H9 (cell line): ENCODE data around the gene MRPS11. TPM values are rescaled to one million over a fixed set of nuclear protein-coding genes. Genes with fewer than 3 reads are reported as not detected.

Source experiments
- DNase-seq: peaks from one replicate; pipeline ENCODE4 v3.0.0-alpha.2; 2017
- H2AFZ ChIP-seq: one replicate; pipeline ENCODE4 v1.6.1; 2013; ENCODE audit warnings: mild to moderate bottlenecking, low read length, control low read depth, moderate library complexity
- H2AK5ac ChIP-seq: 2 replicates; pipeline ENCODE4 v1.6.1; 2013; ENCODE audit warnings: low read length, control low read depth, mixed read lengths; ENCODE audit not compliant: insufficient read length
- H2BK120ac ChIP-seq: one replicate; pipeline ENCODE4 v1.6.1; 2013; ENCODE audit warnings: low read depth, mild to moderate bottlenecking, low read length, control low read depth, inconsistent platforms; ENCODE audit not compliant: poor library complexity, severe bottlenecking
- H2BK12ac ChIP-seq: 2 replicates; pipeline ENCODE4 v1.6.1; 2013; ENCODE audit warnings: low read length, control low read depth, mixed read lengths, low read depth; ENCODE audit not compliant: insufficient read length
- H2BK15ac ChIP-seq: 2 replicates; pipeline ENCODE4 v1.6.1; 2013; ENCODE audit warnings: low read depth, low read length, control low read depth
- H2BK20ac ChIP-seq: one replicate; pipeline ENCODE4 v1.6.1; 2013; ENCODE audit warnings: low read depth, mild to moderate bottlenecking, low read length, control low read depth, inconsistent platforms; ENCODE audit not compliant: poor library complexity, severe bottlenecking
- H2BK5ac ChIP-seq: 2 replicates; pipeline ENCODE4 v1.6.1; 2013; ENCODE audit warnings: low read length, control low read depth, mixed read lengths; ENCODE audit not compliant: insufficient read length
- H3K14ac ChIP-seq: 2 replicates; pipeline ENCODE4 v1.6.1; 2013; ENCODE audit warnings: low read length, control low read depth; ENCODE audit not compliant: insufficient read depth
- H3K18ac ChIP-seq: 2 replicates; pipeline ENCODE4 v1.6.1; 2013; ENCODE audit warnings: low read depth, mild to moderate bottlenecking, mixed read lengths, low read length, control low read depth; ENCODE audit not compliant: insufficient read length
- H3K23ac ChIP-seq: 2 replicates; pipeline ENCODE4 v1.6.1; 2013; ENCODE audit warnings: low read length, control low read depth, mixed read lengths, low read depth; ENCODE audit not compliant: insufficient read length
- H3K23me2 ChIP-seq: 2 replicates; pipeline ENCODE4 v1.6.1; 2013; ENCODE audit warnings: low read depth, mild to moderate bottlenecking, mixed read lengths, low read length, control low read depth; ENCODE audit not compliant: insufficient read length, poor library complexity, severe bottlenecking
- H3K27ac ChIP-seq: 2 replicates; pipeline ENCODE4 v1.5.1; 2013; ENCODE audit warnings: low read length, control low read depth, mixed read lengths, low read depth; ENCODE audit not compliant: insufficient read length
- H3K27me3 ChIP-seq: 2 replicates; pipeline ENCODE4 v1.6.1; 2013; ENCODE audit warnings: low read length, control low read depth, inconsistent platforms; ENCODE audit not compliant: insufficient read depth
- H3K4ac ChIP-seq: 2 replicates; pipeline ENCODE4 v1.6.1; 2013; ENCODE audit warnings: low read depth, mild to moderate bottlenecking, control low read depth, inconsistent platforms, low read length, moderate library complexity
- H3K4me1 ChIP-seq: 2 replicates; pipeline ENCODE4 v1.6.1; 2013; ENCODE audit warnings: low read length, control low read depth, inconsistent platforms; ENCODE audit not compliant: insufficient read depth
- H3K4me2 ChIP-seq: 2 replicates; pipeline ENCODE4 v1.6.1; 2013; ENCODE audit warnings: low read length, control low read depth, mixed read lengths; ENCODE audit not compliant: insufficient read length, insufficient read depth
- H3K56ac ChIP-seq: 2 replicates; pipeline ENCODE4 v1.6.1; 2013; ENCODE audit warnings: low read depth, mild to moderate bottlenecking, mixed read lengths, low read length, control low read depth; ENCODE audit not compliant: insufficient read length
- H3K79me1 ChIP-seq: 2 replicates; pipeline ENCODE4 v1.6.1; 2013; ENCODE audit warnings: low read depth, mild to moderate bottlenecking, moderate library complexity, low read length, control low read depth, inconsistent platforms; ENCODE audit not compliant: insufficient read depth, poor library complexity, severe bottlenecking
- H3K79me2 ChIP-seq: 2 replicates; pipeline ENCODE4 v1.6.1; 2013; ENCODE audit warnings: low read length, control low read depth, inconsistent platforms; ENCODE audit not compliant: insufficient read depth
- H3K9ac ChIP-seq: 2 replicates; pipeline ENCODE4 v1.6.1; 2013; ENCODE audit warnings: low read length, control low read depth, mixed read lengths; ENCODE audit not compliant: insufficient read length; ENCODE audit errors: extremely low read depth
- H3K9me3 ChIP-seq: one replicate; pipeline ENCODE4 v1.6.1; 2013; ENCODE audit warnings: low read depth, low read length, inconsistent platforms; ENCODE audit not compliant: control insufficient read depth
- H3T11ph ChIP-seq: one replicate; pipeline ENCODE4 v1.6.1; 2013; ENCODE audit warnings: mild to moderate bottlenecking, low read length, control low read depth, inconsistent platforms
- H4K20me1 ChIP-seq: one replicate; pipeline ENCODE4 v1.6.1; 2013; ENCODE audit not compliant: control insufficient read depth, insufficient read length, insufficient read depth
- H4K5ac ChIP-seq: 2 replicates; pipeline ENCODE4 v1.6.1; 2013; ENCODE audit warnings: low read depth, mild to moderate bottlenecking, mixed read lengths, low read length, control low read depth; ENCODE audit not compliant: insufficient read length
- H4K8ac ChIP-seq: replicated peaks from 2 replicates; pipeline ENCODE4 v1.6.1; 2013; ENCODE audit warnings: low read length, control low read depth, mixed read lengths, low read depth; ENCODE audit not compliant: insufficient read length
- H4K91ac ChIP-seq: 2 replicates; pipeline ENCODE4 v1.6.1; 2013; ENCODE audit warnings: low read depth, mild to moderate bottlenecking, moderate library complexity, mixed read lengths, low read length, control low read depth; ENCODE audit not compliant: insufficient read length
- H3K27ac Mint-ChIP-seq, 3 experiments: 2 replicates in 2 of 3; 3 replicates in 1 of 3; pipeline ENCODE4 v1.8.0; 2020 to 2021; ENCODE audit warnings: mixed read lengths in 3 of 3, mild to moderate bottlenecking in 1 of 3, moderate library complexity in 1 of 3
- H3K27me3 Mint-ChIP-seq: 2 replicates; pipeline ENCODE4 v1.8.0; 2021; ENCODE audit warnings: low read depth, mild to moderate bottlenecking, moderate library complexity, mixed read lengths
- H3K36me3 Mint-ChIP-seq, 3 experiments: 2 replicates in 2 of 3; 3 replicates in 1 of 3; pipeline ENCODE4 v1.8.0; 2020 to 2021; ENCODE audit warnings: low read depth in 3 of 3, mixed read lengths in 3 of 3; ENCODE audit not compliant: insufficient read depth in 1 of 3
- H3K4me1 Mint-ChIP-seq, 2 experiments: 2 replicates each; pipeline ENCODE4 v1.8.0; 2020; ENCODE audit warnings: mixed read lengths in 2 of 2
- H3K4me3 Mint-ChIP-seq, 2 experiments: 2 replicates in 1 of 2; 3 replicates in 1 of 2; pipeline ENCODE4 v1.8.0; 2020 to 2021; ENCODE audit warnings: mild to moderate bottlenecking in 2 of 2, mixed read lengths in 2 of 2, moderate library complexity in 1 of 2
- H3K9me3 Mint-ChIP-seq, 2 experiments: 2 replicates in 1 of 2; 3 replicates in 1 of 2; pipeline ENCODE4 v1.8.0; 2020; ENCODE audit warnings: mild to moderate bottlenecking in 2 of 2, mixed read lengths in 2 of 2, moderate library complexity in 1 of 2
- WGBS: extraction: QIAGEN DNeasy Blood & Tissue Kit; methylation state at CpG from one replicate; pipeline ENCODE4 v1.1.7; 2013; ENCODE audit warnings: missing lambda C conversion rate, low lambda C conversion rate, mixed read lengths; ENCODE audit not compliant: insufficient read length; ENCODE audit errors: extremely low coverage; 5-methylcytosine and 5-hydroxymethylcytosine counted together
- total RNA-seq: library from RNA; stranded (reverse); gene quantifications from 2 replicates; pipeline ENCODE4 v1.2.1, GENCODE V29; 2021
- TF ChIP-seq, protein P1 (sequence below): fragments of 200-600 bp; sonication (generic); conservative IDR thresholded peaks from 3 replicates; pipeline ENCODE4 v1.8.0; 2021; ENCODE audit warnings: antibody characterized with exemption, mild to moderate bottlenecking

The MRPS11 gene
- total RNA-seq, 1 experiment from 2014 or later: 54.5 TPM

DNA sequence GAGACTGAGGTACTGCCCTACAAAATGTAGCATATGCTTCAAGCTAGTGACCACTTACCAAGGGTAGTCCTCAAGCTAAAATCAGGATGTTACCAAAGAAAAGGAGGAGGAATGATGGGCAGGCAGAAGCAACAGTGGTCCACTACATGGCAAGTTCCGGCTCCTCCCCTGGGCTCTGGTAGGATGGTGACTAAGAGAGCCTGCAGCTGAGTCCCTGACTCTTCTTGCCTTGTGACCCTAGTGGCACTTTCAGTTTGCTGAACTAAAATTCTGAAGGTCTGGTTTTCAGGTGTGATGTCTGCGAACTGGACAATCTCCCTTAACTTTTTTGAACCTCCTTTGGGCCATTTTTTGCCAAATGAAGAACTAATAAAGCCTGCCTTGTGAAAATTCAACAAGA is 41.2 kb upstream of the MRPS11 start:
- H3T11ph ChIP-seq: no peak overlapping the region
- no peak for DNase-seq
- no peaks in the 10 kb centered on the region for H3K4me1 ChIP-seq
- Mint-ChIP-seq H3K27me3 (peaks cover 28% of the 10 kb centered on the region), H3K4me3 (no peak overlapping the region), H3K36me3 (no peaks in the 10 kb centered on the region), H3K4me1 (no peaks in the 10 kb centered on the region), H3K27ac (peak overlapping the region in 1 of 3 experiments; percentile 46; a peak in 1 of 7 replicates), H3K9me3 (no peaks in the 10 kb centered on the region; a peak in 1 of 5 replicates)
- H3K56ac ChIP-seq: no peak overlapping the region
- no peak overlapping the region for H2AFZ ChIP-seq
- no peak overlapping the region for H4K5ac ChIP-seq
- H2BK5ac ChIP-seq: no peak overlapping the region
- no peak overlapping the region for H4K91ac ChIP-seq
- H3K79me1 ChIP-seq: no peaks in the 10 kb centered on the region
- no peak overlapping the region for H2BK12ac ChIP-seq
- H3K79me2 ChIP-seq: no peaks in the 10 kb centered on the region
- TF ChIP-seq, protein P1, sequence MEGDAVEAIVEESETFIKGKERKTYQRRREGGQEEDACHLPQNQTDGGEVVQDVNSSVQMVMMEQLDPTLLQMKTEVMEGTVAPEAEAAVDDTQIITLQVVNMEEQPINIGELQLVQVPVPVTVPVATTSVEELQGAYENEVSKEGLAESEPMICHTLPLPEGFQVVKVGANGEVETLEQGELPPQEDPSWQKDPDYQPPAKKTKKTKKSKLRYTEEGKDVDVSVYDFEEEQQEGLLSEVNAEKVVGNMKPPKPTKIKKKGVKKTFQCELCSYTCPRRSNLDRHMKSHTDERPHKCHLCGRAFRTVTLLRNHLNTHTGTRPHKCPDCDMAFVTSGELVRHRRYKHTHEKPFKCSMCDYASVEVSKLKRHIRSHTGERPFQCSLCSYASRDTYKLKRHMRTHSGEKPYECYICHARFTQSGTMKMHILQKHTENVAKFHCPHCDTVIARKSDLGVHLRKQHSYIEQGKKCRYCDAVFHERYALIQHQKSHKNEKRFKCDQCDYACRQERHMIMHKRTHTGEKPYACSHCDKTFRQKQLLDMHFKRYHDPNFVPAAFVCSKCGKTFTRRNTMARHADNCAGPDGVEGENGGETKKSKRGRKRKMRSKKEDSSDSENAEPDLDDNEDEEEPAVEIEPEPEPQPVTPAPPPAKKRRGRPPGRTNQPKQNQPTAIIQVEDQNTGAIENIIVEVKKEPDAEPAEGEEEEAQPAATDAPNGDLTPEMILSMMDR: no peak
- no CpG with 5 or more reads among the region's 2 CpGs for WGBS
- H4K20me1 ChIP-seq: no peaks in the 10 kb centered on the region
- H3K9ac ChIP-seq: no peak overlapping the region
- H2BK20ac ChIP-seq: no peak overlapping the region
- H3K23me2 ChIP-seq: no peaks in the 10 kb centered on the region
- H4K8ac ChIP-seq: no peak overlapping the region
- no peak overlapping the region for H3K4me2 ChIP-seq
- H3K23ac ChIP-seq: no peak overlapping the region
- no peak overlapping the region for H3K18ac ChIP-seq
- no peak overlapping the region for H2AK5ac ChIP-seq
- H3K27me3 ChIP-seq: no peaks in the 10 kb centered on the region
- H3K14ac ChIP-seq: no peak overlapping the region
- H2BK120ac ChIP-seq: no peak overlapping the region
- H2BK15ac ChIP-seq: no peak overlapping the region
- no peak overlapping the region for H3K27ac ChIP-seq
- H3K4ac ChIP-seq: no peak overlapping the region
- no peaks in the 10 kb centered on the region for H3K9me3 ChIP-seq
